ENCODE results near the gene FAM216A. TPM values are rescaled to one million over a fixed set of nuclear protein-coding genes. Genes with fewer than 3 reads are reported as not detected.

The FAM216A gene
- total RNA-seq, 1 donor from 2014 or later: 4.2 TPM

DNA sequence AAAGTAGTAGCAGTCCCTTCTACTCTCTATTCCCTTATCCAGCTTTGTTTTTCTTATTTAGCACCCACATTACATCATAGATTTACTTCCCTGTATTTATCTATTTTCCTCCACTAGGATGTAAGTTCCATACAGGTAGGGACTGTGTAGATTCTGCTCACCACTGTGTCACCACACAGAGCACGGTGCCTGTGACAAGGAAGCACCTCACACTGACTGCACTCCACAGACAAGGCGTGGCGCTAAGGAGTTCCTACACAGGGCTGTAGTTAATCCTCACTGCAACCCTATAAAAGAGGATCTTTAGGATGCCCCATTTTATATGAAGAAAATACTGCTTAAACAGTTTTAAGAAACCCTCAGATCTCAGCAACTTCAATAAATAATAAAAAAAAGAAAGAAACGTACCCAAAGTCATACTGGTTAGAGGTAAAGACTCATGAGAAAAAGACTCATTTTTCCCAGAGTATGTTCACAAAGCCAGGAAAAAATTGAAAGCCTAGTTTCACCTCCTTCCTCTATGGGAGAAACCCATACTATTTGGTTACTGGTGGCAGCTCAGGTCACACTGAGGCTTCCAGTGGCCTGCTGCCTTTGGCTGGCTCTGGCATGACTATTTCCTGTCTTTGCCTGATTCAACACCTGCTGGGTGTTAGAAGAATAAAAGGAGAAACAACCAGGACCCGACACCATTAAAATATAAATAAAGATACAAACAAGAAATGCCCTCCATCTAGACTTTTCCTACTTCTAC is 70.4 kb downstream of the FAM216A start:
- DNase-seq (ENCODE audit: low spot score): no peak

Other genes with a start within 250 kb of the FAM216A start
- gene ATP2A2, start 187.6 kb upstream of the FAM216A start, total RNA-seq: 357 TPM
- 104 TPM for gene ANAPC7, start 65.1 kb upstream of the FAM216A start, total RNA-seq
- 250 TPM for gene ARPC3, start 18.5 kb upstream of the FAM216A start, total RNA-seq
- 20.3 TPM for gene GPN3, start 588 bp upstream of the FAM216A start, total RNA-seq
- gene VPS29, start 33.3 kb downstream of the FAM216A start, total RNA-seq: 120 TPM
- 0.57 TPM for gene RAD9B, start 33.5 kb downstream of the FAM216A start, total RNA-seq
- 26.1 TPM for gene PPTC7, start 114.5 kb downstream of the FAM216A start, total RNA-seq
- gene TCTN1, start 145.3 kb downstream of the FAM216A start, total RNA-seq: 50.0 TPM
- gene HVCN1, start 220.3 kb downstream of the FAM216A start, total RNA-seq: 4.2 TPM

Data from ureter (tissue), 1 donor.